Esophagus mucosa (tissue), 1 donor: ENCODE measurements around the gene DHRS4. TPM values are rescaled to one million over a fixed set of nuclear protein-coding genes. Genes with fewer than 3 reads are reported as not detected.
"Not testable (repeated sequence)": the region's sequence is repeated elsewhere in the genome, so short reads cannot be mapped to it uniquely, and the experiment has no call there.

ENCODE experiments used
- ATAC-seq: fragments of 200-7000 bp; cut with Tn5 transposase; one replicate; pipeline ENCODE4 v1.9.1; 2020
- total RNA-seq: library from RNA; stranded (reverse); gene quantifications from one replicate; pipeline ENCODE4 v1.2.4, GENCODE V29; 2023
- donor health status: DM: yes; HTN: yes; CAD: no.

Gene DHRS4
- total RNA-seq, 1 donor from 2014 or later: 22.2 TPM

GRCh38 chr14:23988607-23989363 lies 35.2 kb downstream of the DHRS4 start, which contains the start of gene DHRS4L2:
TSS of gene DHRS4L2 (plus strand) at chr14:23988929. CDS start at chr14:23988948, 19 bp downstream.
- peak; percentile 88 for ATAC-seq

GRCh38 chr14:23989734-23990445 lies 36.3 kb downstream of the DHRS4 start:
- peak; percentile 15 for ATAC-seq

- ATAC-seq: not testable (repeated sequence)
These were observed 37.4 kb downstream of the DHRS4 start for GRCh38 chr14:23990961-23991360.

- ATAC-seq: not testable (repeated sequence)
These were observed 39.5 kb downstream of the DHRS4 start for GRCh38 chr14:23993042-23993441.

GRCh38 chr14:23996009-23996408 lies 42.4 kb downstream of the DHRS4 start:
- not testable (repeated sequence) for ATAC-seq

GRCh38 chr14:23996825-23997224 lies 43.3 kb downstream of the DHRS4 start:
- not testable (repeated sequence) for ATAC-seq

GRCh38 chr14:23999640-24000039 lies 46.1 kb downstream of the DHRS4 start:
- ATAC-seq: not testable (repeated sequence)

- ATAC-seq: not testable (repeated sequence)
These were observed 47.5 kb downstream of the DHRS4 start for GRCh38 chr14:24001078-24001477.

- peak; percentile 13 for ATAC-seq
These were observed 48.1 kb downstream of the DHRS4 start for GRCh38 chr14:24001679-24002078.

GRCh38 chr14:24006471-24006816 lies 52.9 kb downstream of the DHRS4 start:
- ATAC-seq: peak; percentile 62

GRCh38 chr14:24006817-24007652 lies 53.5 kb downstream of the DHRS4 start:
- ATAC-seq: peak; percentile 93

- no peak for ATAC-seq
These were observed 57.5 kb downstream of the DHRS4 start for GRCh38 chr14:24011051-24011450.

GRCh38 chr14:24012726-24013273 lies 59.2 kb downstream of the DHRS4 start:
- ATAC-seq: not testable (repeated sequence)

GRCh38 chr14:24013654-24014514 lies 60.3 kb downstream of the DHRS4 start:
- ATAC-seq: peak; percentile 97

GRCh38 chr14:24015745-24016144 lies 62.2 kb downstream of the DHRS4 start:
- not testable (repeated sequence) for ATAC-seq

Other genes with a start within 250 kb of the DHRS4 start
- gene DHRS4L2, start 35.2 kb downstream of the DHRS4 start, total RNA-seq: 28.8 TPM
- 0.48 TPM for gene CARMIL3, start 98.2 kb downstream of the DHRS4 start, total RNA-seq
- gene CPNE6, start 117.8 kb downstream of the DHRS4 start, total RNA-seq: not detected
- 44.4 TPM for gene PCK2, start 140.5 kb downstream of the DHRS4 start, total RNA-seq
- 48.2 TPM for gene DCAF11, start 161.0 kb downstream of the DHRS4 start, total RNA-seq
- gene NRL, start 161.2 kb downstream of the DHRS4 start, total RNA-seq: 1.1 TPM
- gene FITM1, start 176.9 kb downstream of the DHRS4 start, total RNA-seq: 0.60 TPM
- 123 TPM for gene PSME1, start 182.4 kb downstream of the DHRS4 start, total RNA-seq
- gene EMC9, start 187.8 kb downstream of the DHRS4 start, total RNA-seq: 19.1 TPM
- 116 TPM for gene PSME2, start 192.8 kb downstream of the DHRS4 start, total RNA-seq
- gene RNF31, start 193.7 kb downstream of the DHRS4 start, total RNA-seq: 39.7 TPM
- 44.2 TPM for gene IRF9, start 207.5 kb downstream of the DHRS4 start, total RNA-seq
- 5.4 TPM for gene REC8, start 218.3 kb downstream of the DHRS4 start, total RNA-seq
- 44.6 TPM for gene IPO4, start 235.0 kb downstream of the DHRS4 start, total RNA-seq
- 30.3 TPM for gene TM9SF1, start 241.7 kb downstream of the DHRS4 start, total RNA-seq